DND-41 (cell line): ENCODE data around the gene EML3.

Source experiments
- ATAC-seq: fragments of 200-7000 bp; cut with Tn5 transposase; 3 replicates; pipeline ENCODE4 v1.9.1; 2021; ENCODE audit warnings: low read depth; ENCODE audit not compliant: insufficient read depth
- DNase-seq: peaks from one replicate; pipeline ENCODE4 v3.0.0-alpha.2; 2020
- H2AFZ ChIP-seq: 2 replicates; pipeline ENCODE4 v1.6.0; 2012; ENCODE audit warnings: low read depth, low read length
- H3K27ac ChIP-seq: 2 replicates; pipeline ENCODE4 v1.5.1; 2012; ENCODE audit warnings: low read length, inconsistent platforms
- H3K27me3 ChIP-seq: fragments of 200-600 bp; sonication (generic); 2 replicates; pipeline ENCODE4 v1.6.0; 2012; ENCODE audit warnings: low read length, mild to moderate bottlenecking, inconsistent platforms; ENCODE audit not compliant: insufficient read depth, poor library complexity
- H3K36me3 ChIP-seq: 2 replicates; pipeline ENCODE4 v1.5.1; 2012; ENCODE audit warnings: low read length, inconsistent platforms; ENCODE audit not compliant: insufficient read depth
- H3K4me1 ChIP-seq: 2 replicates; pipeline ENCODE4 v1.5.1; 2012; ENCODE audit warnings: mild to moderate bottlenecking, low read length; ENCODE audit not compliant: insufficient read depth
- H3K4me2 ChIP-seq: 2 replicates; pipeline ENCODE4 v1.6.0; 2012; ENCODE audit warnings: mild to moderate bottlenecking, moderate library complexity, low read length, inconsistent platforms; ENCODE audit not compliant: insufficient read depth
- H3K4me3 ChIP-seq, 2 experiments: fragments of 200-600 bp in 1 of 2; shearing (Covaris generic) in 1 of 2; 2 replicates each; pipeline ENCODE4 v1.5.1; 2012 to 2016; ENCODE audit warnings: inconsistent platforms in 2 of 2, low read length in 2 of 2, mild to moderate bottlenecking in 2 of 2, low read depth in 1 of 2, moderate library complexity in 1 of 2
- H3K79me2 ChIP-seq: 2 replicates; pipeline ENCODE4 v1.6.0; 2012; ENCODE audit warnings: low read length, inconsistent platforms; ENCODE audit not compliant: insufficient read depth
- H3K9ac ChIP-seq: 2 replicates; pipeline ENCODE4 v1.6.0; 2012; ENCODE audit warnings: low read depth, mild to moderate bottlenecking, inconsistent platforms, low read length, moderate library complexity
- H3K9me3 ChIP-seq: 2 replicates; pipeline ENCODE4 v1.5.1; 2012; ENCODE audit warnings: low read length, moderate library complexity, mild to moderate bottlenecking, inconsistent platforms; ENCODE audit not compliant: insufficient read depth, severe bottlenecking
- H4K20me1 ChIP-seq: 2 replicates; pipeline ENCODE4 v1.6.0; 2012; ENCODE audit warnings: low read length; ENCODE audit not compliant: insufficient read depth
- CTCF ChIP-seq: IDR thresholded peaks from 2 replicates; pipeline ENCODE4 v1.5.1; 2012; ENCODE audit warnings: borderline replicate concordance, low read length, moderate library complexity, mild to moderate bottlenecking; ENCODE audit not compliant: poor library complexity, severe bottlenecking; ENCODE audit errors: extremely low read depth
- EZH2 ChIP-seq: IDR thresholded peaks from 3 replicates; pipeline ENCODE4 v1.6.1; 2012; ENCODE audit warnings: borderline replicate concordance, low read depth, mild to moderate bottlenecking, moderate library complexity, low read length, inconsistent platforms; ENCODE audit not compliant: severe bottlenecking

EML3 gene

GRCh38 chr11:62574363-62575071 is 38.1 kb downstream of the EML3 start:
- Histone ChIP-seq H3K27ac (peak overlapping the region; percentile 85), H3K79me2 (peaks cover 66% of the 10 kb centered on the region), H3K9ac (peak overlapping the region; percentile 72), H2AFZ (peak overlapping the region; percentile 84), H3K9me3 (no peaks in the 10 kb centered on the region), H3K27me3 (no peaks in the 10 kb centered on the region), H3K4me2 (peak overlapping the region; percentile 91), H4K20me1 (peaks cover 32% of the 10 kb centered on the region; the same call in 1 of the 2 replicates), H3K4me1 (peaks cover 56% of the 10 kb centered on the region), H3K4me3 (peak overlapping the region; percentile 60 to 79), H3K36me3 (peaks cover 74% of the 10 kb centered on the region)
- DNase-seq: peak; percentile 44
- peak; percentile 34 for ATAC-seq
- TF ChIP-seq EZH2 (no peak), CTCF (no peak)

- Histone ChIP-seq H3K36me3 (peaks cover 75% of the 10 kb centered on the region), H3K79me2 (peaks cover 74% of the 10 kb centered on the region), H2AFZ (peak within 1 kb of the TSS; percentile 84), H3K4me1 (peaks cover 61% of the 10 kb centered on the region), H3K27ac (peak within 1 kb of the TSS; percentile 85), H3K9ac (peak within 1 kb of the TSS; percentile 72), H4K20me1 (peaks cover 34% of the 10 kb centered on the region; the same call in 1 of the 2 replicates), H3K4me2 (peak within 1 kb of the TSS; percentile 91), H3K9me3 (no peaks in the 10 kb centered on the region), H3K4me3 (peak within 1 kb of the TSS; percentile 79 to 82), H3K27me3 (no peaks in the 10 kb centered on the region)
- TF ChIP-seq EZH2: no peak
- TF ChIP-seq CTCF: no peak
- ATAC-seq (peak; percentile 93), DNase-seq (peak; percentile 100)
Observed at GRCh38 chr11:62573592-62574362, 38.8 kb downstream of the EML3 start, which contains the start of gene EEF1G. TSS of gene EEF1G (minus strand) at chr11:62573891. CDS start at chr11:62573842, 49 bp downstream.

- peak overlapping the region; percentile 71 for H3K9ac ChIP-seq
- no peaks in the 10 kb centered on the region for H3K9me3 ChIP-seq
- H3K36me3 ChIP-seq: peaks cover 73% of the 10 kb centered on the region
- H3K79me2 ChIP-seq: peaks cover 79% of the 10 kb centered on the region
- H3K27ac ChIP-seq: peak overlapping the region; percentile 77
- no peaks in the 10 kb centered on the region for H3K27me3 ChIP-seq
- peaks cover 34% of the 10 kb centered on the region; the same call in 1 of the 2 replicates for H4K20me1 ChIP-seq
- peaks cover 61% of the 10 kb centered on the region for H3K4me1 ChIP-seq
- H3K4me3 ChIP-seq: peak overlapping the region; percentile 77 to 82; a peak in 3 of 4 replicates
- ATAC-seq (peak; percentile 15; the same call in 1 of the 3 replicates), DNase-seq (peak; percentile 51)
- TF ChIP-seq EZH2 (no peak), CTCF (no peak)
- peak overlapping the region; percentile 76 for H2AFZ ChIP-seq
- peak overlapping the region; percentile 64 for H3K4me2 ChIP-seq
Observed at GRCh38 chr11:62573006-62573591, 39.5 kb downstream of the EML3 start.
